ENCODE measurements around the gene C11orf21.
"Not testable (repeated sequence)": the region's sequence is repeated elsewhere in the genome, so short reads cannot be mapped to it uniquely, and the experiment has no call there.

C11orf21 gene

GRCh38 chr11:2301631-2302305, at the start of gene C11orf21, which contains the start of gene TSPAN32:
Gene C11orf21, minus strand, starts transcription at chr11:2301918. Its CDS starts 110 bp downstream, at chr11:2301808.
Gene TSPAN32, plus strand, starts transcription at chr11:2302013. Its CDS starts 137 bp downstream, at chr11:2302150.
- DNase-seq (ENCODE audit: low read depth) = peak; percentile 45

- DNase-seq (ENCODE audit: low read depth) = no peak
These were observed 47.3 kb upstream of the C11orf21 start for GRCh38 chr11:2348986-2349385.

GRCh38 chr11:2347308-2347830, 45.7 kb upstream of the C11orf21 start:
- DNase-seq (ENCODE audit: low read depth) = no peak

GRCh38 chr11:2346586-2347307, 45.0 kb upstream of the C11orf21 start:
- no peak for DNase-seq (ENCODE audit: low read depth)

GRCh38 chr11:2346014-2346413, 44.3 kb upstream of the C11orf21 start:
- no peak for DNase-seq (ENCODE audit: low read depth)

GRCh38 chr11:2345050-2345449, 43.3 kb upstream of the C11orf21 start:
- no peak for DNase-seq (ENCODE audit: low read depth)

- DNase-seq (ENCODE audit: low read depth) = no peak
These were observed 41.8 kb upstream of the C11orf21 start for GRCh38 chr11:2343502-2343901.

- DNase-seq (ENCODE audit: low read depth) = no peak
These were observed 41.3 kb upstream of the C11orf21 start for GRCh38 chr11:2342981-2343380.

- DNase-seq (ENCODE audit: low read depth) = no peak
These were observed 40.8 kb upstream of the C11orf21 start for GRCh38 chr11:2342557-2342956.

GRCh38 chr11:2338760-2339159, 37.0 kb upstream of the C11orf21 start:
- not testable (repeated sequence) for DNase-seq (ENCODE audit: low read depth)

- DNase-seq (ENCODE audit: low read depth) = not testable (repeated sequence)
These were observed 33.6 kb upstream of the C11orf21 start for GRCh38 chr11:2335286-2335685.

- DNase-seq (ENCODE audit: low read depth) = not testable (repeated sequence)
These were observed 31.9 kb upstream of the C11orf21 start for GRCh38 chr11:2333486-2334205.

GRCh38 chr11:2332569-2332968, 30.9 kb upstream of the C11orf21 start:
- DNase-seq (ENCODE audit: low read depth) = not testable (repeated sequence)

- no peak for DNase-seq (ENCODE audit: low read depth)
These were observed 29.7 kb upstream of the C11orf21 start for GRCh38 chr11:2331404-2331803.

GRCh38 chr11:2330696-2331095, 29.0 kb upstream of the C11orf21 start:
- DNase-seq (ENCODE audit: low read depth) = no peak

GRCh38 chr11:2329551-2329950, 27.8 kb upstream of the C11orf21 start:
- DNase-seq (ENCODE audit: low read depth) = no peak

- no peak for DNase-seq (ENCODE audit: low read depth)
These were observed 27.1 kb upstream of the C11orf21 start for GRCh38 chr11:2328656-2329354.

GRCh38 chr11:2328021-2328420, 26.3 kb upstream of the C11orf21 start:
- DNase-seq (ENCODE audit: low read depth) = no peak

- DNase-seq (ENCODE audit: low read depth) = no peak
These were observed 25.3 kb upstream of the C11orf21 start for GRCh38 chr11:2327032-2327431.

- no peak for DNase-seq (ENCODE audit: low read depth)
These were observed 24.0 kb upstream of the C11orf21 start for GRCh38 chr11:2325719-2326118.

- DNase-seq (ENCODE audit: low read depth) = no peak
These were observed 23.4 kb upstream of the C11orf21 start for GRCh38 chr11:2325123-2325522.

GRCh38 chr11:2321311-2321683, 19.6 kb upstream of the C11orf21 start:
- DNase-seq (ENCODE audit: low read depth) = no peak

Measured in activated T-helper 1 cell treated with Interleukin-2 at 50 U/mL for 16 hours (primary cell).